Smooth muscle cell (in vitro differentiated cells): Measurements from ENCODE around the gene KRTAP10-3. TPM values are rescaled to one million over a fixed set of nuclear protein-coding genes. Genes with fewer than 3 reads are reported as not detected.

Source experiments
- DNase-seq: peaks from one replicate; lab custom pipeline; 2025; ENCODE audit not compliant: unreplicated experiment; lab: John Stamatoyannopoulos, UW
- H2AFZ ChIP-seq: fragments of 200-600 bp; sonication (generic); 2 replicates; pipeline ENCODE4 v1.6.0; 2016; ENCODE audit warnings: antibody characterized with exemption, low read depth, mild to moderate bottlenecking
- H3F3A ChIP-seq: fragments of 200-600 bp; sonication (generic); 2 replicates; pipeline ENCODE4 v1.6.0; 2017; ENCODE audit warnings: antibody characterized with exemption, low read depth
- H3K27ac ChIP-seq: fragments of 200-600 bp; sonication (generic); 2 replicates; pipeline ENCODE4 v1.5.1; 2016; ENCODE audit warnings: low read depth, mild to moderate bottlenecking
- H3K27me3 ChIP-seq: fragments of 200-600 bp; sonication (generic); 2 replicates; pipeline ENCODE4 v1.6.1; 2016; ENCODE audit warnings: low read depth, mild to moderate bottlenecking
- H3K36me3 ChIP-seq: fragments of 200-600 bp; sonication (generic); 2 replicates; pipeline ENCODE4 v1.5.1; 2016; ENCODE audit warnings: low read depth
- H3K4me1 ChIP-seq: fragments of 200-600 bp; sonication (generic); 2 replicates; pipeline ENCODE4 v1.5.1; 2016; ENCODE audit warnings: low read depth
- H3K4me2 ChIP-seq: fragments of 200-600 bp; sonication (generic); 2 replicates; pipeline ENCODE4 v1.6.0; 2016; ENCODE audit warnings: mild to moderate bottlenecking
- H3K4me3 ChIP-seq: fragments of 200-600 bp; sonication (generic); 2 replicates; pipeline ENCODE4 v1.5.1; 2016; ENCODE audit warnings: mild to moderate bottlenecking
- H3K79me2 ChIP-seq: fragments of 200-600 bp; sonication (generic); 2 replicates; pipeline ENCODE4 v1.6.0; 2016; ENCODE audit warnings: low read depth, mild to moderate bottlenecking
- H3K9ac ChIP-seq: fragments of 200-600 bp; sonication (generic); 2 replicates; pipeline ENCODE4 v1.6.0; 2016; ENCODE audit warnings: low read depth
- H3K9me3 ChIP-seq: fragments of 200-600 bp; sonication (generic); replicated peaks from 2 replicates; pipeline ENCODE4 v1.5.1; 2016; ENCODE audit warnings: low read depth
- H4K20me1 ChIP-seq: fragments of 200-600 bp; sonication (generic); 2 replicates; pipeline ENCODE4 v1.6.0; 2016; ENCODE audit warnings: low read depth
- CTCF ChIP-seq: fragments of 200-600 bp; sonication (generic); IDR thresholded peaks from 2 replicates; pipeline ENCODE4 v1.5.1; 2017; ENCODE audit warnings: borderline replicate concordance, mild to moderate bottlenecking, antibody characterized with exemption; ENCODE audit not compliant: insufficient read depth, poor library complexity, severe bottlenecking
- WGBS: methylation state at CpG from one replicate; pipeline ENCODE4 v1.1.7; 2016; ENCODE audit warnings: low lambda C conversion rate; 5-methylcytosine and 5-hydroxymethylcytosine counted together
- polyA plus RNA-seq: library from polyadenylated mRNA; unstranded; fragments of >200 nt; fragmentation: Nextera tagmentation; extraction: Ambion mirVana; gene quantifications from 2 replicates; pipeline ENCODE4 v1.2.1, GENCODE V29; 2016
- total RNA-seq: library from RNA; depleted of rRNA; stranded (reverse); fragments of >200 nt; gene quantifications from 2 replicates; pipeline ENCODE4 v1.2.3, GENCODE V29; 2014

Gene KRTAP10-3
- total and polyA plus RNA-seq, 2 experiments from 2014 or later, result not detected

DNA sequence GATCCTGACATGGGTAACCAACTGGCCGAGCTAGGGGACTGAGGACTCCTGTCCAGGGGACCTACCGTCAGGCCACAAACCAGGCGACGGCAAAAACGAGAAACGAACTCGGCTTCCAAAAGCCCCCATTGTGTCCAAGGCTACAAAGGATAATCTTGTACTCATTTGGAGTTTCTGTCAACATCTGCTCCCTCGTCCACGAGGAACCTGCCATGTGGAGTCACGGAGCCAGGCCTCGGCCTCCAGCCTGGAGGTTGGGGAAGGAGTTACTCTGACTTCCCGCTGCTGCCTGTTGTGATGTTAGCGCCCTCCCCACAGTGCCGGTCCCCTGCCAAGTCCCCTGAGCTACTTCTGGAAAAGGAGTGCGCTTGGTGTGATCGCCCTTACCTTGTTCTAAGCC, 25.9 kb downstream of the KRTAP10-3 start:
- H3K36me3 ChIP-seq, result no peaks in the 10 kb centered on the region
- no peak overlapping the region for H3K4me2 ChIP-seq
- no peaks in the 10 kb centered on the region for H3F3A ChIP-seq
- no peak overlapping the region for H3K9ac ChIP-seq
- no peaks in the 10 kb centered on the region for H3K4me1 ChIP-seq
- no peaks in the 10 kb centered on the region for H4K20me1 ChIP-seq
- H2AFZ ChIP-seq, result no peak overlapping the region
- no peak overlapping the region for H3K27ac ChIP-seq
- no peaks in the 10 kb centered on the region for H3K9me3 ChIP-seq
- 95% methylated on average over 16 of the region's 16 CpGs for WGBS
- H3K79me2 ChIP-seq, result no peaks in the 10 kb centered on the region
- TF ChIP-seq CTCF, result no peak
- H3K27me3 ChIP-seq, result no peaks in the 10 kb centered on the region
- no peak overlapping the region for H3K4me3 ChIP-seq
- no peak for DNase-seq

DNA sequence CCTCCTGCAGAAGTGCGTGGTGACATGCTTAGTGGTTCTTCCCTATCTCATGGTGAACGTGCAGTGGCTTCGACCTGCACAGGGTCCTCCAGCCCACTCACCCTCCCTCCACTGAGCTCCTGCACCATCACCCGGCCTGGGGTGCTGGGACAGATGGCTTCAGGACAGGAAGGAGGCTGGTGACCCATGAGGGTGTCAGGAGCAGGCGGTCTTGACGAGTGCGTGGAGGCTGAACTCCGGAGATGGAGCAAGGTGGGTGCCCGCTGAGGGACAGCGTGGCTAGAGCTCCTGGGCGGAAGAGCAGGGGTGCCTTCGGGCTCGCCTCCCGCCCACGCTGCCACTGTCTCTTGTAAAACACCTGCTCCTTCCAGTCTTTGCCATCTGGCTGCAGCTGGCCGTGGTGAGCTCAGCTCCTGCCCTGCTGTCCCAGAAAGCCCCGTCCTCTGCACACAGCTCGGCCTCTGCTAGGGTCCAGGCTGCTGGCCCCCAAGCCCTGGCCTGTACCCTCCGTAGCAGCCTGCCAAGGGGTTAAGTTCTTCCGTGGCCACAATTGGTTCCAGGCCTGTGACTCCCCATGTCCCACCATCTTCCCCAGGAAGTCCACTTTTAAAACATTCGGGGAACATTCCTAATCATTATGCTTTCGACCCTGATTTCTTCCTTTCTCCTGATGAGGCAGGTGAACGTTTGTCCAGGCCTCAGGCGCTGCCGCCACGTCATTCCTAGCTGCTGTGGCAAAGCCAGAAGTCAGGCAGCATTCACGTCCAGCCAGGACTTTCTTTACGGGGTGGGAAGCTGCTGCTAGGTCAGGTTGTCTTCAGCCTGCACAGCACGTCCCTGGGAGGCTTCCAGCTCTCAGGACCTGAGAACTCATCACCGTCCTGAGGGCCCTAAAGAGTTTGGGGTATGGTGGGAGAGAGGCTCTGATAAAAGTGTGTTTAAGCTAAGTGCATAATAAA, 26.7 kb downstream of the KRTAP10-3 start:
- H3K4me2 ChIP-seq, result no peak overlapping the region
- DNase-seq, result no peak
- H2AFZ ChIP-seq, result no peak overlapping the region
- H4K20me1 ChIP-seq, result no peaks in the 10 kb centered on the region
- no peak overlapping the region for H3K27ac ChIP-seq
- no peaks in the 10 kb centered on the region for H3K4me1 ChIP-seq
- TF ChIP-seq CTCF, result no peak
- no peaks in the 10 kb centered on the region for H3K36me3 ChIP-seq
- H3K79me2 ChIP-seq, result no peaks in the 10 kb centered on the region
- no peak overlapping the region for H3K9ac ChIP-seq
- no peaks in the 10 kb centered on the region for H3K27me3 ChIP-seq
- H3K9me3 ChIP-seq, result no peaks in the 10 kb centered on the region
- no peaks in the 10 kb centered on the region for H3F3A ChIP-seq
- whole genome bisulfite sequencing, result 93% methylated on average over 30 of the region's 30 CpGs
- H3K4me3 ChIP-seq, result no peak overlapping the region

DNA sequence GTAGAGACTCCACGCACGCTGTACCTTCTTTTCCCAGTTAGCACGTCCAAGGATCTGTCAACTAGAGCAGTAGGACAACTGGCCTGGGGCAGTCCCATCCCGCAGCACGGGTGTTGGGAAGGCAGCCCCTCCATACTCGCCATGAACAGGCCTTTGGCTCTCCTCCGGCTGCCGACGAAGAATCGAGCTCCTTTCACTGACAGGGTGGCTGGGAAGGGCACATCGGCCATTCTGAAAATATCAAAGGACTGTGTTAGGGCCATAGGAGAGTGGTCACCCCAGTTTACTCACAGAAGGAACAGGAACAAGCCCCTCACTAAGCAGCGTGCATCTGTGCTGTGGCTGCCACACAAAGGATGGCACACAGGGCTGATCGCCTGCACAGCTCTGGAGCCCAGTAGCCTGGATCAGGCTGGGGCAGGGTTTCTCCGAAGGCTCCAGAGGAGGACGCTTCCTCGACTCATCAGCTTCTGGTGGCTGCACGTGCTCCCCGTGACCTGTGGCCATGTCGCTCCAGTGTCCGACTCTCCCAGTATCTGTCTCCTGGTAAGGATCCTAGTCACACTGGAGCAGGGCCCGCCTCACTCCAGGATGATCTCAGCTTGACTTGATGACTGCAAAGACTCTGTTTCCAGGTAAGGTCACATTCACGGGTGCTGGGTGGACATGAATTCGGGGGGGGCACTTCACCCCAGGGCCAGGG, 27.5 kb downstream of the KRTAP10-3 start:
- DNase-seq, result no peak
- H3K4me2 ChIP-seq, result no peak overlapping the region
- no peaks in the 10 kb centered on the region for H3K27me3 ChIP-seq
- no peak overlapping the region for H3K4me3 ChIP-seq
- no peak overlapping the region for H2AFZ ChIP-seq
- no peaks in the 10 kb centered on the region for H3K79me2 ChIP-seq
- no peak overlapping the region for H3K9ac ChIP-seq
- H3F3A ChIP-seq, result no peaks in the 10 kb centered on the region
- H3K27ac ChIP-seq, result no peak overlapping the region
- no peaks in the 10 kb centered on the region for H4K20me1 ChIP-seq
- H3K9me3 ChIP-seq, result no peaks in the 10 kb centered on the region
- WGBS, result 93% methylated on average over 23 of the region's 23 CpGs
- no peaks in the 10 kb centered on the region for H3K4me1 ChIP-seq
- no peaks in the 10 kb centered on the region for H3K36me3 ChIP-seq
- no peak for TF ChIP-seq CTCF
